Uterus (tissue), 4 donors: ENCODE results near the gene FNBP1. TPM values are rescaled to one million over a fixed set of nuclear protein-coding genes. Genes with fewer than 3 reads are reported as not detected.
A peak's percentile ranks its signal among the peaks of the same experiment; 100 is the strongest.
"Not testable (repeated sequence)": the region's sequence is repeated elsewhere in the genome, so short reads cannot be mapped to it uniquely, and the experiment has no call there.

Experiments used
- DNase-seq, 2 donors: peaks; one replicate each; pipeline ENCODE4 v3.0.0-alpha.2; 2019 to 2020
- H3K27ac ChIP-seq, 2 donors: fragments of 200-600 bp; sonication (generic); 1 replicate in 1 of 2; 2 replicates in 1 of 2; pipeline ENCODE4 v1.5.1; 2016 to 2018
- H3K27me3 ChIP-seq, 2 donors: fragments of 200-600 bp; sonication (generic); one replicate each; pipeline ENCODE4 v1.5.1; 2018 to 2019; ENCODE audit warnings: control low read depth in 1 of 2
- H3K36me3 ChIP-seq, 2 donors: fragments of 200-600 bp; sonication (generic); one replicate each; pipeline ENCODE4 v1.5.1; 2019; ENCODE audit warnings: control low read depth in 1 of 2
- H3K4me1 ChIP-seq, 2 donors: fragments of 200-600 bp; sonication (generic); one replicate each; pipeline ENCODE4 v1.5.1; 2018 to 2019; ENCODE audit warnings: control low read depth in 1 of 2
- H3K4me3 ChIP-seq, 2 donors: fragments of 200-600 bp; sonication (generic); 1 replicate in 1 of 2; 2 replicates in 1 of 2; pipeline ENCODE4 v1.5.1; 2018 to 2019; ENCODE audit warnings: mild to moderate bottlenecking in 1 of 2
- H3K9me3 ChIP-seq, 2 donors: fragments of 200-600 bp; sonication (generic); one replicate each; pipeline ENCODE4 v1.5.1; 2019; ENCODE audit warnings: control low read depth in 1 of 2
- POLR2A ChIP-seq, 2 donors: fragments of 450-650 bp; IDR thresholded peaks; one replicate each; pipeline ENCODE4 v1.6.1; 2016; ENCODE audit warnings: antibody characterized with exemption in 2 of 2, mild to moderate bottlenecking in 1 of 2, moderate library complexity in 1 of 2
- intact Hi-C: fragments of 100-400 bp; cut with DNase I; formaldehyde crosslinking; loops from one replicate; pipeline ENCODE4 v1.15.1; 2023; ENCODE audit warnings: low total_unique reads
- total RNA-seq, 4 donors: library from RNA; depleted of rRNA in 3 of 4; stranded (reverse); fragments of >200 nt in 3 of 4; gene quantifications; one replicate each; pipeline versions ENCODE4 v1.1.0 to v1.2.4, GENCODE V29; 2014 to 2023
- TF ChIP-seq, protein P1 (sequence below), 4 experiments: fragments of 200-600 bp in 2 of 4; fragments of 450-650 bp in 2 of 4; sonication (generic) in 2 of 4; IDR thresholded peaks; one replicate each; pipeline ENCODE4 v1.5.1; 2016 to 2019; ENCODE audit warnings: antibody characterized with exemption in 4 of 4, mild to moderate bottlenecking in 2 of 4, moderate library complexity in 1 of 4
- donor health status: DM: yes; HTN: yes; CAD: no.

FNBP1 gene
- total RNA-seq, 4 donors from 2014 or later: 18.5 to 102 (median 77.2) TPM

- no peak overlapping the region for H3K4me3 ChIP-seq
- no peaks in the 10 kb centered on the region for H3K4me1 ChIP-seq
- TF ChIP-seq POLR2A (IDR thresholded peaks at IDR 0.05): no peak
- TF ChIP-seq, protein P1, sequence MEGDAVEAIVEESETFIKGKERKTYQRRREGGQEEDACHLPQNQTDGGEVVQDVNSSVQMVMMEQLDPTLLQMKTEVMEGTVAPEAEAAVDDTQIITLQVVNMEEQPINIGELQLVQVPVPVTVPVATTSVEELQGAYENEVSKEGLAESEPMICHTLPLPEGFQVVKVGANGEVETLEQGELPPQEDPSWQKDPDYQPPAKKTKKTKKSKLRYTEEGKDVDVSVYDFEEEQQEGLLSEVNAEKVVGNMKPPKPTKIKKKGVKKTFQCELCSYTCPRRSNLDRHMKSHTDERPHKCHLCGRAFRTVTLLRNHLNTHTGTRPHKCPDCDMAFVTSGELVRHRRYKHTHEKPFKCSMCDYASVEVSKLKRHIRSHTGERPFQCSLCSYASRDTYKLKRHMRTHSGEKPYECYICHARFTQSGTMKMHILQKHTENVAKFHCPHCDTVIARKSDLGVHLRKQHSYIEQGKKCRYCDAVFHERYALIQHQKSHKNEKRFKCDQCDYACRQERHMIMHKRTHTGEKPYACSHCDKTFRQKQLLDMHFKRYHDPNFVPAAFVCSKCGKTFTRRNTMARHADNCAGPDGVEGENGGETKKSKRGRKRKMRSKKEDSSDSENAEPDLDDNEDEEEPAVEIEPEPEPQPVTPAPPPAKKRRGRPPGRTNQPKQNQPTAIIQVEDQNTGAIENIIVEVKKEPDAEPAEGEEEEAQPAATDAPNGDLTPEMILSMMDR (IDR thresholded peaks at IDR 0.05): no peak
- H3K27ac ChIP-seq: peak overlapping the region; percentile 64 to 72
- H3K9me3 ChIP-seq: no peaks in the 10 kb centered on the region
- intact Hi-C loops: no loop called here
- H3K27me3 ChIP-seq: no peaks in the 10 kb centered on the region
- DNase-seq: no peak
- H3K36me3 ChIP-seq: no peaks in the 10 kb centered on the region
Measured at GRCh38 chr9:129891569-129891968, 151.4 kb downstream of the FNBP1 start.

DNA sequence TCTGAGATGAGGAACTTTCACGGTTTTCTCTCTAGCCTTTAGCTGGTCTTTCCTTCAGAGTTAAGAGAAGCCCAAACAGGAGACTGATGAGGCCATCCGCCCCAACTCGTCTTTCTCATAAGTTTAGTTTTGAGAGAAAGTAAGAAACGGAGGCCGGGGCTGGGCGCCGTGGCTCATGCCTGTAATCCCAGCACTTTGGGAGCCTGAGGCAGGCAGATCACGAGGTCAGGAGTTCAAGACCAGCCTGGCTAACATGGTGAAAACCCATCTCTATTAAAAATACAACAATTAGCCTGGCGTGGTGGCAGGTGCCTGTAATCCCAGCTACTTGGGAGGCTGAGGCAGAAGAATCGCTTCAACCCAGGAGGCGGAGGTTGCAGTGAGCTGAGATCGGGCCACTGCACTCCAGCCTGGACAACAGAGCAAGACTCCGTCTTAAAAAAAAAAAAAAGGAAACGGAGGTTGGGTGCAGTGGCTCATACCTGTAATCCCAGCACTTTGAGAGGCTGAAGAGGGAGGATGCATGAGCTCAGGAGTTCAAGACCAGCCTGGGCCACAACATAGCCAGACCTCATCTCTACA, 152.2 kb downstream of the FNBP1 start:
- intact Hi-C loops, DNase-seq, H3K36me3 ChIP-seq, H3K9me3 ChIP-seq, H3K4me3 ChIP-seq, H3K4me1 ChIP-seq, H3K27me3 ChIP-seq: not testable (repeated sequence)
- peak overlapping the region; percentile 19 to 64 for H3K27ac ChIP-seq

DNA sequence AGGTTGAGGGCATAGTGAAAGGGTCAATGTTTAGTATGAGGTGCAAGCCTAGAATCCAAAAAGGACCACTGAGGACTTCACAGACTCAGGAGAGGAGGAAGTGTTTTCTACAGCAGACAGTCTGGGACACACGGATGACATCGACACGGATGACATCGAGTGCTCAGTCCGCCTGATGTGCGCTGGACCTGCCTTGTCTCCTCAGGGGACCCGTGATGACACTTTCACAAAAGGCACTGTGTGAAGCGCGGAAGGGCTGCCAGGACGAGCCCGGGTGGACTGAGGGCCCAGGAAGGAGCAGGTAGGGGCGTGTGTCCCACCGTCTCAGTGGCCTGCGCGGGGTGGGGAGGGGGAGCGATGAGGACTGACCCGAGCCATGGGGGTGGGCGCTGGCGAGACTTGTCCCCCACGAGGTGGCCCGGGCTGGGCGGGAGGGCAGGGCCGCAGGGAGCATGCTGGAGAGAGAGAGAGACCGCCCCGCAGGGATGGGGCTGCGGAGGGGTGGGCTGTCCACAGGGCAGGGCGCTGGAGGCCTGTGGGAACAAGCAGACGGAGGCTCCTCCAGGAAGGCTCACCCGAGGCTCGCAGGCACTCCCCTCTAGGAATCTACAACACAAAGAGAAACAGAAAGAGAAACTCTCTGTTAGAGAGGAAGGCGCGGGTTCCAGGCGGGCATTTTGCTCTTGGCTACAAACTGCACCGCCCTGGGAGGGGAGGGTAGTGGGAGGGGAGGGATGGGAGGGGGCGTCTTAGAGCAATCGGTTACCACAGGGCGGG, 152.9 kb downstream of the FNBP1 start:
- peaks cover 0 to 4% of the 10 kb centered on the region in 2 donors for H3K4me1 ChIP-seq
- H3K27me3 ChIP-seq: no peaks in the 10 kb centered on the region
- H3K4me3 ChIP-seq: no peak overlapping the region
- no peak for TF ChIP-seq POLR2A (IDR thresholded peaks at IDR 0.05)
- TF ChIP-seq, protein P1 (IDR thresholded peaks at IDR 0.05): no peak
- H3K27ac ChIP-seq: peak overlapping the region; percentile 19 to 64
- no peaks in the 10 kb centered on the region for H3K36me3 ChIP-seq
- intact Hi-C loops: loop anchor here (5.0 to 10.0 kb wide), 2 partner anchors 162 to 345 kb away; partner anchors contain the start of gene GPR107
- DNase-seq: no peak
- no peaks in the 10 kb centered on the region for H3K9me3 ChIP-seq

- Histone ChIP-seq H3K36me3 (no peaks in the 10 kb centered on the region), H3K4me1 (peaks cover 0 to 9% of the 10 kb centered on the region in 2 donors), H3K27me3 (no peaks in the 10 kb centered on the region), H3K4me3 (no peak overlapping the region), H3K9me3 (no peaks in the 10 kb centered on the region), H3K27ac (no peak overlapping the region)
- TF ChIP-seq POLR2A (IDR thresholded peaks at IDR 0.05): no peak
- TF ChIP-seq, protein P1 (IDR thresholded peaks at IDR 0.05): no peak
- no peak for DNase-seq
- intact Hi-C loops: loop anchor here (5.0 to 10.0 kb wide), 2 partner anchors 163 to 345 kb away; partner anchors contain the start of gene GPR107
Measured at GRCh38 chr9:129889122-129889940, 153.7 kb downstream of the FNBP1 start.

- no peak for DNase-seq
- Histone ChIP-seq H3K27me3 (no peaks in the 10 kb centered on the region), H3K4me1 (peaks cover 0 to 9% of the 10 kb centered on the region in 2 donors), H3K36me3 (no peaks in the 10 kb centered on the region), H3K4me3 (no peak overlapping the region), H3K9me3 (no peaks in the 10 kb centered on the region), H3K27ac (no peak overlapping the region)
- TF ChIP-seq POLR2A (IDR thresholded peaks at IDR 0.05): no peak
- TF ChIP-seq, protein P1 (IDR thresholded peaks at IDR 0.05): no peak
- intact Hi-C loops: loop anchor here (5.0 to 10.0 kb wide), 2 partner anchors 164 to 346 kb away; partner anchors contain the start of gene GPR107
Measured at GRCh38 chr9:129888293-129889121, 154.5 kb downstream of the FNBP1 start.
